ENCODE results near the gene MAPK8. TPM values are rescaled to one million over a fixed set of nuclear protein-coding genes. Genes with fewer than 3 reads are reported as not detected.
A peak's percentile ranks its signal among the peaks of the same experiment; 100 is the strongest.

MAPK8 gene
- total RNA-seq, 4 donors from 2014 or later: 35.3 to 61.9 (median 42.5) TPM

DNA sequence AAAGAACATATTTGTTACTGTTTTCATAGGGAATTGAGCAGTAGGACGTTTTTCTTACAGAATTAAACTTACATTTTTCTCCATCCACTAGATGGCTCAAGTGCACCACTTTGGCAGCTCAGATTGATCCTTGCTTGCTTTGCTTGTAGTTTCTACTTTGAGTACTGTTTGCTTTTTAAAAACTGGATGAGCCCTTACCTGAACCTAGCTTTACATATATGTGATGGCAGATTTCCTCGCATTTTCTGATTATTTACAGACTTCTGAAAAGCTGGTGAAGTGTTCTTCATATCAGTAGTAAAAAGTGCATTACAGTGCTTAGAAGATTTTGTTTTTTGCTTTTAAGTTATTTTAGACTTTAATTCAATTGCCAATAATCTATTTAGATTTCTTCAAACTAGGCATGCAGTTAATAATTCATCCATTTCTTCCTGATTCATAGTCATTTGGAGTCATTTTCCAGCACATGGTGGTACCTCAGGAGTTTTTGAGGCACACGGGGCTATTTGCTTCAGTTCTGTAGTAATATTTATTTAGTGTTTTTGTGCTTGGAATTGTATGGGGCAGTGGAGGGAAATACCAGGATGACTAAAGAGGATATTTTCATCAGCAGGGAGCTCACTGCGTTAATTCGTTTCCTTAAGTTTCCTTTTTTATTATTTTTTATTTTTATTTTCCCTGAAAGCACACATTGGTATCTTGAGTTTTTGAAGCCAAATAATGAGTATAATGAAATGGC is 57.3 kb downstream of the MAPK8 start:
- Histone ChIP-seq H3K4me3 (no peak overlapping the region), H3K4me1 (peaks cover 24% of the 10 kb centered on the region), H3K36me3 (no peaks in the 10 kb centered on the region), H3K27ac (no peak overlapping the region), H3K27me3 (no peaks in the 10 kb centered on the region), H3K9me3 (no peaks in the 10 kb centered on the region)
- no peak for DNase-seq (ENCODE audit: low spot score in 2 of 2)
- TF ChIP-seq, protein P1, sequence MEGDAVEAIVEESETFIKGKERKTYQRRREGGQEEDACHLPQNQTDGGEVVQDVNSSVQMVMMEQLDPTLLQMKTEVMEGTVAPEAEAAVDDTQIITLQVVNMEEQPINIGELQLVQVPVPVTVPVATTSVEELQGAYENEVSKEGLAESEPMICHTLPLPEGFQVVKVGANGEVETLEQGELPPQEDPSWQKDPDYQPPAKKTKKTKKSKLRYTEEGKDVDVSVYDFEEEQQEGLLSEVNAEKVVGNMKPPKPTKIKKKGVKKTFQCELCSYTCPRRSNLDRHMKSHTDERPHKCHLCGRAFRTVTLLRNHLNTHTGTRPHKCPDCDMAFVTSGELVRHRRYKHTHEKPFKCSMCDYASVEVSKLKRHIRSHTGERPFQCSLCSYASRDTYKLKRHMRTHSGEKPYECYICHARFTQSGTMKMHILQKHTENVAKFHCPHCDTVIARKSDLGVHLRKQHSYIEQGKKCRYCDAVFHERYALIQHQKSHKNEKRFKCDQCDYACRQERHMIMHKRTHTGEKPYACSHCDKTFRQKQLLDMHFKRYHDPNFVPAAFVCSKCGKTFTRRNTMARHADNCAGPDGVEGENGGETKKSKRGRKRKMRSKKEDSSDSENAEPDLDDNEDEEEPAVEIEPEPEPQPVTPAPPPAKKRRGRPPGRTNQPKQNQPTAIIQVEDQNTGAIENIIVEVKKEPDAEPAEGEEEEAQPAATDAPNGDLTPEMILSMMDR (IDR thresholded peaks at IDR 0.05): peak in 1 of 2 donors; percentile 24
- TF ChIP-seq EP300 (IDR thresholded peaks at IDR 0.05) (no peak), POLR2A (IDR thresholded peaks at IDR 0.05) (no peak)
- WGBS: 39% methylated on average over 5 of the region's 5 CpGs

DNA sequence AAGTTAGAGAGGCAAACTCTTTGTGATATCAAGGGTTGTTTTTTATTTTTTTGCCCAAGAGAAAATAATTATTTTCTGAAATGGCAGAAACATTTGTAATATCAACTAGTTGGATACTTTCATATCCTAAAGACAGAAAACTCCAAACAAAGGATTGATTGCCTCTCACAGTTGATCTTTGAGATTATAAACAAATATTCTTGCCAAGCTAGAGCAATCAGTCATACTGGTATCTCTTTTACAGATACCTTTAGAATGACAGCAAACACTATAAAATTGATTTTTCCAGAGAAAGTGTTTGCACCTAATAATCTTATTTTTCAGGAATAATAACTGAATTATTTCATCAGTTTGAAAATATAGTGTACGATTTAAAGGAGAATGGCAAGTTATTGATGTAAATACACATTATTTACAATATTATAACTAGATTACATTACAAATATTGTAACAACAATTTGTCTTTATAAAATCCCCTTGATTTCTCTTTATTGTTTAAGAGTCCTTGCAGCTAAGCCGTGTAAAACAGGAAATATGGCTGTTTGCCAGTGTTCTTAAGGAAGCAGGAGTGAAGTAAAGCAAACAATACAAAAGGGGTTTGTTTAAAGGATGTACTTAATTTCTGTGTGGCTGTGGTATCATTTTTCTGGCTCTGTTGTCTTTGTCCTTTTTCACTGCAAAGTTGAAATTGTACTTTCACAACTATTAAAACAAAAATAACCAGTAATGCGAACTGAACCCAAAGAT is 58.4 kb downstream of the MAPK8 start:
- no peaks in the 10 kb centered on the region for H3K27me3 ChIP-seq
- peaks cover 20% of the 10 kb centered on the region for H3K4me1 ChIP-seq
- no peak for DNase-seq (ENCODE audit: low spot score in 2 of 2)
- no peaks in the 10 kb centered on the region for H3K36me3 ChIP-seq
- H3K4me3 ChIP-seq: no peak overlapping the region
- WGBS: 56% methylated on average over 3 of the region's 3 CpGs
- TF ChIP-seq POLR2A (IDR thresholded peaks at IDR 0.05): no peak
- TF ChIP-seq, protein P1 (IDR thresholded peaks at IDR 0.05): no peak
- TF ChIP-seq EP300 (IDR thresholded peaks at IDR 0.05): no peak
- TF ChIP-seq POLR2AphosphoS5 (IDR thresholded peaks at IDR 0.05): no peak
- no peak overlapping the region for H3K27ac ChIP-seq
- no peaks in the 10 kb centered on the region for H3K9me3 ChIP-seq

DNA sequence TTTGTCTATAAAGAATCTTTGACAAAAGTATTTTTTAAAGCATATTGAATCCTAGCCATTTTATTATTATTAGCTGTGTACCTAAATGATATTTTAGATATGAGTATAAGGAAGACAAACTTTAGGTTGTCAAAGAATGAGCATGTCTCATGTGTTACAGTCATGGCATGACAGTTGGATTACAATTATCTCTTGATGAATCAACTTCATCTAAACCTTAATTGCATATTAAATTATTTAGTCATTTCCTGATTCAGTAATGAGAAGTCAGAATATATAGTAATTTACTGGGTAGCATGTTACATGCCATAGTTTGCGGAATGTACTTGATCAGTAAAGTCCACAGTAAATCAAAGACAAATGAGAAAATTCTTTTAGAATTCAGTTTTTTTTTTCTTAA is 59.2 kb downstream of the MAPK8 start:
- no peaks in the 10 kb centered on the region for H3K36me3 ChIP-seq
- H3K9me3 ChIP-seq: no peaks in the 10 kb centered on the region
- no peaks in the 10 kb centered on the region for H3K27me3 ChIP-seq
- no peak for DNase-seq (ENCODE audit: low spot score in 2 of 2)
- peaks cover 20% of the 10 kb centered on the region for H3K4me1 ChIP-seq
- no peak overlapping the region for H3K27ac ChIP-seq
- WGBS: 91% methylated on average over 1 of the region's 1 CpG
- H3K4me3 ChIP-seq: no peak overlapping the region
- TF ChIP-seq, protein P1 (IDR thresholded peaks at IDR 0.05): no peak
- TF ChIP-seq POLR2A (IDR thresholded peaks at IDR 0.05) (no peak), EP300 (IDR thresholded peaks at IDR 0.05) (no peak), POLR2AphosphoS5 (IDR thresholded peaks at IDR 0.05) (no peak)

DNA sequence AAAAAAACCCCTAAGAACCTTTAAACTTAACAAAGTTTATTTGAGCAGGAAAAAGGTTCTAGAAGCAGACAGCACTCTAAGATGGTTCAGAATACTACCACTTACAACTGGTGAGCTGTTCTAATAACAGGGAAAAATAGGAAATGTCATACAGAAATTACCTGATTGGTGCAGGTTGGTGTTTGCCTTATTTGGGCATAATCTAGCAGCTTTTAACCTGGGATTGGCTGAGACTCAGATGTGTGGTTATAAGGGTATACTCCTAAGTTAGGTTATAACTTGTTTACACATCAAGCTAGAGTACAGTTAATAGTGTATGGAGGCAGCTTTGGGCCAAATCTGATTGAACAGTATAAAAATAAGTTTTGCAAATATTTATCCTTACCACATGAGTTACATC is 59.8 kb downstream of the MAPK8 start:
- Histone ChIP-seq H3K36me3 (no peaks in the 10 kb centered on the region), H3K4me3 (no peak overlapping the region), H3K4me1 (peaks cover 20% of the 10 kb centered on the region), H3K9me3 (no peaks in the 10 kb centered on the region), H3K27ac (no peak overlapping the region), H3K27me3 (no peaks in the 10 kb centered on the region)
- no peak for TF ChIP-seq EP300 (IDR thresholded peaks at IDR 0.05)
- TF ChIP-seq POLR2AphosphoS5 (IDR thresholded peaks at IDR 0.05): no peak
- no peak for TF ChIP-seq POLR2A (IDR thresholded peaks at IDR 0.05)
- TF ChIP-seq, protein P1 (IDR thresholded peaks at IDR 0.05): no peak
- DNase-seq (ENCODE audit: low spot score in 2 of 2): no peak

DNA sequence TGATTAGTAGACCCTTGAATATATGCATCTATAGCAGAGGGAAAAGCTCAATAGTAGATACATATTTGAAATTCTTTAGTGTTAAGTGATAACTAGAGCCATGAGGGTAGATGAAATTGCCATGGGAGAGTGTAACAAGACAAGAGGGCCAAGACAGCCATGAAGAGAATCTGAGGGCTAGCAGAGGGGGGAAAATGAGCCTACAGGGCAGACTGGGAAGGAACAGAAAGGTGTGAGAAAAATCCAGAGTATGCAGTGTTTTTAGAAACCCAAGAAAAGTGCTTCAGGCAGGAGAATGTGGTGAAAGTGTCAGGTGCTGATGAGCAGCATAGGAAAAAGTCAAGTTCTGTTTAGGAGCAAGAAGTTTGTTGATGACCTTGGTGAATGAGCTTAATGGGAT is 63.0 kb downstream of the MAPK8 start:
- H3K27me3 ChIP-seq: no peaks in the 10 kb centered on the region
- no peak overlapping the region for H3K27ac ChIP-seq
- H3K36me3 ChIP-seq: no peaks in the 10 kb centered on the region
- no peak overlapping the region for H3K4me3 ChIP-seq
- H3K4me1 ChIP-seq: peaks cover 11% of the 10 kb centered on the region
- no peaks in the 10 kb centered on the region for H3K9me3 ChIP-seq
- TF ChIP-seq POLR2AphosphoS5 (IDR thresholded peaks at IDR 0.05) (no peak), EP300 (IDR thresholded peaks at IDR 0.05) (no peak), POLR2A (IDR thresholded peaks at IDR 0.05) (no peak)
- TF ChIP-seq, protein P1 (IDR thresholded peaks at IDR 0.05): no peak
- no peak for DNase-seq (ENCODE audit: low spot score in 2 of 2)

Measured in suprapubic skin (tissue), 4 donors.